Heart left ventricle (tissue), 16 donors: ENCODE measurements around the gene ASIC3. TPM values are rescaled to one million over a fixed set of nuclear protein-coding genes. Genes with fewer than 3 reads are reported as not detected.
"Not testable (repeated sequence)": the region's sequence is repeated elsewhere in the genome, so short reads cannot be mapped to it uniquely, and the experiment has no call there.

Experiments used
- ATAC-seq, 4 donors: fragments of 200-7000 bp; cut with Tn5 transposase; one replicate each; pipeline ENCODE4 v1.9.1; 2020 to 2022; ENCODE audit warnings: moderate library complexity in 4 of 4, mild to moderate bottlenecking in 3 of 4, moderate number of reproducible peaks in 1 of 4
- DNase-seq, 5 donors: peaks; one replicate each; pipeline ENCODE4 v3.0.0-alpha.2; 2020
- H3K27ac ChIP-seq, 12 donors: fragments of 200-600 bp; sonication (generic) in 4 of 12; one replicate each; pipeline versions ENCODE4 v1.5.0 to v1.8.0; 2016 to 2022; ENCODE audit warnings: mild to moderate bottlenecking in 2 of 12
- H3K27me3 ChIP-seq, 9 donors: fragments of 200-600 bp; sonication (generic) in 2 of 9; one replicate each; pipeline versions ENCODE4 v1.5.1 to v1.8.0; 2016 to 2022; ENCODE audit warnings: mild to moderate bottlenecking in 3 of 9
- H3K36me3 ChIP-seq, 9 donors: fragments of 200-600 bp; sonication (generic) in 2 of 9; one replicate each; pipeline versions ENCODE4 v1.5.0 to v1.8.0; 2018 to 2022; ENCODE audit warnings: mild to moderate bottlenecking in 2 of 9
- H3K4me1 ChIP-seq, 12 donors: fragments of 200-600 bp; sonication (generic) in 4 of 12; one replicate each; pipeline versions ENCODE4 v1.5.0 to v1.8.0; 2016 to 2022; ENCODE audit warnings: mild to moderate bottlenecking in 3 of 12
- H3K4me3 ChIP-seq, 12 donors: fragments of 200-600 bp; sonication (generic) in 4 of 12; one replicate each; pipeline versions ENCODE4 v1.5.0 to v1.8.0; 2017 to 2022; ENCODE audit warnings: mild to moderate bottlenecking in 9 of 12, moderate library complexity in 4 of 12
- H3K9me3 ChIP-seq, 12 donors: fragments of 200-600 bp; sonication (generic) in 4 of 12; one replicate each; pipeline versions ENCODE4 v1.5.0 to v1.8.0; 2016 to 2022; ENCODE audit warnings: mild to moderate bottlenecking in 1 of 12
- POLR2A ChIP-seq, 2 donors: fragments of 450-650 bp; IDR thresholded peaks; one replicate each; pipeline ENCODE4 v1.6.1; 2017; ENCODE audit warnings: antibody characterized with exemption in 2 of 2, mild to moderate bottlenecking in 2 of 2, moderate library complexity in 2 of 2
- WGBS, 4 donors: extraction: QIAGEN DNeasy Blood & Tissue Kit in 2 of 4; methylation state at CpG; one replicate each; pipeline versions ENCODE4 v1.1.5 to v1.1.7; 2013 to 2018; 5-methylcytosine and 5-hydroxymethylcytosine counted together
- intact Hi-C, 10 donors: fragments of 100-400 bp; cut with DNase I; formaldehyde crosslinking; loops; one replicate each; pipeline versions ENCODE4 v1.11.1 to v1.14.2; 2022
- polyA plus RNA-seq, 2 donors: library from polyadenylated mRNA; stranded (reverse); fragments of 200-250 nt; gene quantifications; one replicate each; pipeline ENCODE4 v1.2.3, GENCODE V29; 2013
- total RNA-seq, 9 donors: library from RNA; depleted of rRNA in 2 of 9; stranded (reverse); fragments of >200 nt in 2 of 9; fragmentation: NEBNext Ultra II Directional in 3 of 9; extraction: Animal tissue kit (Norgen Biotek cat#: 25700) in 3 of 9; gene quantifications; one replicate each; pipeline versions ENCODE4 v1.1.0 to v1.2.4, GENCODE V29; 2016 to 2023
- TF ChIP-seq, protein P1 (sequence below), 12 donors: fragments of 200-600 bp; sonication (generic) in 4 of 12; IDR thresholded peaks; one replicate each; pipeline versions ENCODE4 v1.5.0 to v1.8.0; 2018 to 2022; ENCODE audit warnings: antibody characterized with exemption in 12 of 12, mild to moderate bottlenecking in 5 of 12
- donor health status: ischemic (EF 13 %, LVEDD 7.1; RV severe dilation, severe dysfunction).
- donor health status: healthy with polysubstance abuse.
- donor health status: DM: no; HTN: yes; CAD: no.
- donor health status: DM: no; HTN: no; CAD: no.
- donor health status: ischemic (EF 25% LVEDD 6.9; RV normal size, moderate dysfunction).
- donor health status: ischemic (EF 25% LVEDD 5.7; RV mildly dilated, moderate dysfunction).
- donor health status: healthy.
- donor health status: DM: yes; HTN: yes; CAD: no.
- donor health status: ischemic (EF 35%, LVEDD 5.7; RV mildly dilated, moderate dysfunction).
- donor health status: nonischemic (EF 11% LVEDD 7.7; RV severe dilation, severe dysfunction).
- donor health status: DM: yes; HTN: yes; CAD: no.
- donor health status: PGD.
- donor health status: ischemic (EF 29% LVEDD 5.4; RV normal size, mild dysfunction).
- donor health status: nonischemic (EF 23%, LVEDD 6.1; RV moderate dilation, normal function).

ASIC3 gene
- total and polyA plus RNA-seq, 11 donors = 2.7 to 12.9 (median 4.8) TPM

DNA sequence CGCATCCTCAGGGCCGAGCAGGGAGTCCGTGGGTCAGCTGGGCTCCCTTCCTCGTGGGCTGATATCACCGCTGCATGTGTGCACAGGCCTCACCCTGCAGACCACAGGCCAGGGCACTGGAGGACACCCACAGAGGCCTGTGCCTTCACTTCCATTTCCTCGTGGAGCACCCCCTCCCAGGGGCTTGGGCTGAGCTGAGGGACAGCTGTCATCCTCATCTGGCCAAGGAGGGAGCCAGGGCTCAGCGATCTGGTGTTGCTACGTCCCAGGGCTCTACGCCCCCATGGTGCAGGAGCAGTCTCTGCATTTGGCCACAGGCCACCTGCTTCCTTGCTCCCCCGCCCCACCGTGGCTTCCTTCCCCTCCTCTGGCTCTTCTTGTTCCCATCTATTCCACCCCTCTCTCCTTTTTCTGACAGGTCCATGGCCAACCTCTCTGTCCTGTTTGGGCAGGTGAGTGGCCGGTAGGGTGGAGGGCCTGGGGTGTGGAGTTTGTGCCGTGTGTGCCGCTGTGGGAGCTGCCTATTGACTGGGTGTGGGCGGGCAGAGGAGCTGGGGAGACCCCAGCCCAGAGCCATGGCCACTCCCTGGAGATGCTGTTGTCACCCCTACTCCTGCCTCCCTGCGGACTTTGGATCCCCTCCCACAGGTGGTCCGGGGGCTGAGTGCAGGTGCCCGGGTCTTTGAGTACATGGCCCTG, 8.3 kb upstream of the ASIC3 start:
- WGBS, 4 donors = 44 to 69% (median 63%) methylated on average over 13 to 18 of the region's 18 CpGs
- Histone ChIP-seq H3K27ac (peak overlapping the region in 5 of 12 donors; percentile 38 to 62 (median 50)), H3K9me3 (no peaks in the 10 kb centered on the region), H3K4me3 (no peak overlapping the region), H3K36me3 (peaks cover 0 to 55% (median 40%) of the 10 kb centered on the region in 9 donors), H3K27me3 (no peaks in the 10 kb centered on the region), H3K4me1 (peaks cover 7 to 29% (median 18%) of the 10 kb centered on the region in 12 donors)
- peak in 2 of 4 donors; percentile 4 to 16 for ATAC-seq
- intact Hi-C loops = no loop called here
- no peak for DNase-seq
- no peak for TF ChIP-seq POLR2A (IDR thresholded peaks at IDR 0.05)
- TF ChIP-seq, protein P1, sequence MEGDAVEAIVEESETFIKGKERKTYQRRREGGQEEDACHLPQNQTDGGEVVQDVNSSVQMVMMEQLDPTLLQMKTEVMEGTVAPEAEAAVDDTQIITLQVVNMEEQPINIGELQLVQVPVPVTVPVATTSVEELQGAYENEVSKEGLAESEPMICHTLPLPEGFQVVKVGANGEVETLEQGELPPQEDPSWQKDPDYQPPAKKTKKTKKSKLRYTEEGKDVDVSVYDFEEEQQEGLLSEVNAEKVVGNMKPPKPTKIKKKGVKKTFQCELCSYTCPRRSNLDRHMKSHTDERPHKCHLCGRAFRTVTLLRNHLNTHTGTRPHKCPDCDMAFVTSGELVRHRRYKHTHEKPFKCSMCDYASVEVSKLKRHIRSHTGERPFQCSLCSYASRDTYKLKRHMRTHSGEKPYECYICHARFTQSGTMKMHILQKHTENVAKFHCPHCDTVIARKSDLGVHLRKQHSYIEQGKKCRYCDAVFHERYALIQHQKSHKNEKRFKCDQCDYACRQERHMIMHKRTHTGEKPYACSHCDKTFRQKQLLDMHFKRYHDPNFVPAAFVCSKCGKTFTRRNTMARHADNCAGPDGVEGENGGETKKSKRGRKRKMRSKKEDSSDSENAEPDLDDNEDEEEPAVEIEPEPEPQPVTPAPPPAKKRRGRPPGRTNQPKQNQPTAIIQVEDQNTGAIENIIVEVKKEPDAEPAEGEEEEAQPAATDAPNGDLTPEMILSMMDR (IDR thresholded peaks at IDR 0.05) = no peak

GRCh38 chr7:151040616-151041375, 7.5 kb upstream of the ASIC3 start:
- intact Hi-C loops = no loop called here
- 90 to 96% (median 95%) methylated on average over 19 to 30 of the region's 30 CpGs for WGBS, 4 donors

GRCh38 chr7:151043449-151043848, 4.9 kb upstream of the ASIC3 start:
- not testable (repeated sequence) for ATAC-seq, DNase-seq
- H3K36me3 ChIP-seq = peaks cover 0 to 34% (median 17%) of the 10 kb centered on the region in 9 donors

More at GRCh38 chr7:151040616-151041375, 7.5 kb upstream of the ASIC3 start:
- DNase-seq = peak in 1 of 5 donors; percentile 67
- peaks cover 7 to 21% (median 15%) of the 10 kb centered on the region in 12 donors for H3K4me1 ChIP-seq
- H3K27ac ChIP-seq = no peak overlapping the region
- H3K27me3 ChIP-seq = no peaks in the 10 kb centered on the region
- no peaks in the 10 kb centered on the region for H3K9me3 ChIP-seq
- H3K4me3 ChIP-seq = no peak overlapping the region
- H3K36me3 ChIP-seq = peaks cover 0 to 51% (median 32%) of the 10 kb centered on the region in 9 donors
- TF ChIP-seq POLR2A (IDR thresholded peaks at IDR 0.05) = no peak
- TF ChIP-seq, protein P1 (IDR thresholded peaks at IDR 0.05) = no peak
- ATAC-seq = no peak

DNA sequence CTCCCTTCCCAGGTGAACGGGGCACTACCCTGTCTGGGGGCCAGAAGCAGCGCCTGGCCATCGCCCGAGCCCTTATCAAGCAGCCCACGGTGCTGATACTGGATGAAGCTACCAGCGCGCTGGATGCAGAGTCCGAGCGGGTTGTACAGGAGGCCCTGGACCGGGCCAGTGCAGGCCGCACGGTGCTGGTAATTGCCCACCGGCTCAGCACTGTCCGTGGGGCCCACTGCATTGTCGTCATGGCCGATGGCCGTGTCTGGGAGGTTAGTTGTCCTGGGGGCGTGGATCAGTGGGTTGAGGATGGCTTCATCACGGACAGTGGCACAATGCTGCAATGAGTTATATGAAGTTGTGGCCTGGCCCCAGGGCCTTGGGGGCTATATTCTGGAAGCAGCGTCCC, 4.4 kb upstream of the ASIC3 start:
- WGBS, 4 donors = 93 to 97% (median 94%) methylated on average over 10 to 20 of the region's 20 CpGs

More at GRCh38 chr7:151043449-151043848, 4.9 kb upstream of the ASIC3 start:
- H3K9me3 ChIP-seq, H3K4me3 ChIP-seq, intact Hi-C loops, H3K27ac ChIP-seq, H3K27me3 ChIP-seq: not testable (repeated sequence)
- peaks cover 7 to 24% (median 16%) of the 10 kb centered on the region in 12 donors for H3K4me1 ChIP-seq
- 86 to 90% (median 89%) methylated on average over 10 of the region's 10 CpGs for WGBS, 4 donors

More for the DNA sequence above, 4.4 kb upstream of the ASIC3 start:
- DNase-seq (peak in 1 of 5 donors; percentile 51), ATAC-seq (no peak)
- Histone ChIP-seq H3K4me1 (peaks cover 3 to 19% (median 12%) of the 10 kb centered on the region in 12 donors), H3K36me3 (peaks cover 0 to 34% (median 17%) of the 10 kb centered on the region in 9 donors), H3K27ac (no peak overlapping the region), H3K4me3 (no peak overlapping the region), H3K9me3 (no peaks in the 10 kb centered on the region), H3K27me3 (no peaks in the 10 kb centered on the region)
- TF ChIP-seq POLR2A (IDR thresholded peaks at IDR 0.05) = no peak
- TF ChIP-seq, protein P1 (IDR thresholded peaks at IDR 0.05) = no peak
- intact Hi-C loops = no loop called here
